ENCODE data around the gene BRINP3. TPM values are rescaled to one million over a fixed set of nuclear protein-coding genes. Genes with fewer than 3 reads are reported as not detected.

BRINP3 gene
- total RNA-seq, 3 donors from 2014 or later, result 12.4 to 48.7 (median 14.2) TPM

GRCh38 chr1:190353538-190354101, 124.0 kb downstream of the BRINP3 start:
- ATAC-seq, result no peak
- no peaks in the 10 kb centered on the region for H3K4me1 ChIP-seq (ENCODE audit: low read depth)
- DNase-seq, result no peak
- H3K9me3 ChIP-seq, result no peaks in the 10 kb centered on the region
- no peaks in the 10 kb centered on the region for H3K36me3 ChIP-seq (ENCODE audit: low read depth)
- intact Hi-C loops (cut with DNase I, micrococcal nuclease), result no loop called here
- H3K4me3 ChIP-seq, result no peak overlapping the region
- no peak for TF ChIP-seq CTCF (IDR thresholded peaks at IDR 0.05)

GRCh38 chr1:190344454-190344853, 133.2 kb downstream of the BRINP3 start:
- Histone ChIP-seq H3K4me3 (no peak overlapping the region), H3K36me3 (ENCODE audit: low read depth) (no peaks in the 10 kb centered on the region), H3K4me1 (ENCODE audit: low read depth) (no peaks in the 10 kb centered on the region), H3K9me3 (no peaks in the 10 kb centered on the region)
- ATAC-seq (no peak), DNase-seq (no peak)
- TF ChIP-seq CTCF (IDR thresholded peaks at IDR 0.05), result no peak
- intact Hi-C loops (cut with DNase I, micrococcal nuclease), result no loop called here

- TF ChIP-seq CTCF (IDR thresholded peaks at IDR 0.05), result no peak
- H3K4me3 ChIP-seq, result no peak overlapping the region
- DNase-seq (no peak), ATAC-seq (no peak)
- intact Hi-C loops (cut with DNase I, micrococcal nuclease), result no loop called here
- no peaks in the 10 kb centered on the region for H3K9me3 ChIP-seq
- H3K4me1 ChIP-seq (ENCODE audit: low read depth), result no peaks in the 10 kb centered on the region
- no peaks in the 10 kb centered on the region for H3K36me3 ChIP-seq (ENCODE audit: low read depth)
Observed at GRCh38 chr1:190338829-190339228, 138.8 kb downstream of the BRINP3 start.

GRCh38 chr1:190328871-190329270, 148.8 kb downstream of the BRINP3 start:
- ATAC-seq (no peak), DNase-seq (no peak)
- H3K4me3 ChIP-seq, result no peak overlapping the region
- intact Hi-C loops (cut with DNase I, micrococcal nuclease), result no loop called here
- H3K9me3 ChIP-seq, result no peaks in the 10 kb centered on the region
- no peak for TF ChIP-seq CTCF (IDR thresholded peaks at IDR 0.05)
- no peaks in the 10 kb centered on the region for H3K4me1 ChIP-seq (ENCODE audit: low read depth)
- no peaks in the 10 kb centered on the region for H3K36me3 ChIP-seq (ENCODE audit: low read depth)

GRCh38 chr1:190328361-190328760, 149.3 kb downstream of the BRINP3 start:
- Histone ChIP-seq H3K4me1 (ENCODE audit: low read depth) (no peaks in the 10 kb centered on the region), H3K9me3 (no peaks in the 10 kb centered on the region), H3K36me3 (ENCODE audit: low read depth) (no peaks in the 10 kb centered on the region), H3K4me3 (no peak overlapping the region)
- intact Hi-C loops (cut with DNase I, micrococcal nuclease), result no loop called here
- no peak for TF ChIP-seq CTCF (IDR thresholded peaks at IDR 0.05)
- no peak for DNase-seq
- no peak for ATAC-seq

- intact Hi-C loops (cut with DNase I, micrococcal nuclease), result no loop called here
- H3K9me3 ChIP-seq, result no peaks in the 10 kb centered on the region
- TF ChIP-seq CTCF (IDR thresholded peaks at IDR 0.05), result no peak
- no peak overlapping the region for H3K4me3 ChIP-seq
- ATAC-seq (no peak), DNase-seq (no peak)
- H3K36me3 ChIP-seq (ENCODE audit: low read depth), result no peaks in the 10 kb centered on the region
- H3K4me1 ChIP-seq (ENCODE audit: low read depth), result no peaks in the 10 kb centered on the region
Observed at GRCh38 chr1:190327271-190327670, 150.4 kb downstream of the BRINP3 start.
